MM.1S (cell line): ENCODE results near the gene CCL27.
"Not testable (repeated sequence)": the region's sequence is repeated elsewhere in the genome, so short reads cannot be mapped to it uniquely, and the experiment has no call there.

ENCODE experiments used
- DNase-seq: peaks from one replicate; pipeline ENCODE4 v3.0.0-alpha.2; 2015
- H2AFZ ChIP-seq: fragments of 300-600 bp; sonication (generic); 2 replicates; pipeline ENCODE4 v1.6.0; 2016; ENCODE audit warnings: antibody characterized with exemption, low read length
- H3F3A ChIP-seq: fragments of 300-600 bp; sonication (generic); 2 replicates; pipeline ENCODE4 v1.6.1; 2016; ENCODE audit warnings: mild to moderate bottlenecking, antibody characterized with exemption, low read length, moderate library complexity, mixed read lengths; ENCODE audit not compliant: insufficient read depth
- H3K27ac ChIP-seq: fragments of 300-600 bp; sonication (generic); 2 replicates; pipeline ENCODE4 v1.5.1; 2016; ENCODE audit warnings: mild to moderate bottlenecking, low read length
- H3K27me3 ChIP-seq: fragments of 300-600 bp; sonication (generic); replicated peaks from 2 replicates; pipeline ENCODE4 v1.6.0; 2016; ENCODE audit warnings: low read length; ENCODE audit not compliant: insufficient read depth
- H3K36me3 ChIP-seq: fragments of 300-600 bp; sonication (generic); replicated peaks from 2 replicates; pipeline ENCODE4 v1.6.1; 2016; ENCODE audit warnings: mild to moderate bottlenecking, low read length, mixed read lengths; ENCODE audit not compliant: insufficient read depth
- H3K4me1 ChIP-seq: fragments of 300-600 bp; sonication (generic); 2 replicates; pipeline ENCODE4 v1.6.1; 2016; ENCODE audit warnings: low read length, mixed read lengths
- H3K4me2 ChIP-seq: fragments of 300-600 bp; sonication (generic); 2 replicates; pipeline ENCODE4 v1.6.0; 2016; ENCODE audit warnings: low read depth, low read length
- H3K4me3 ChIP-seq: fragments of 300-600 bp; sonication (generic); 2 replicates; pipeline ENCODE4 v1.5.1; 2016; ENCODE audit warnings: low read length, mixed read lengths
- H3K79me2 ChIP-seq: fragments of 300-600 bp; sonication (generic); 2 replicates; pipeline ENCODE4 v1.6.1; 2016; ENCODE audit warnings: mixed run types, low read length, mixed read lengths
- H3K9ac ChIP-seq: fragments of 300-600 bp; sonication (generic); 2 replicates; pipeline ENCODE4 v1.6.1; 2016; ENCODE audit warnings: low read length, mixed read lengths
- H3K9me2 ChIP-seq: fragments of 300-600 bp; sonication (generic); replicated peaks from 2 replicates; pipeline ENCODE4 v1.6.1; 2016; ENCODE audit warnings: mild to moderate bottlenecking, low read length, mixed read lengths; ENCODE audit not compliant: insufficient read depth
- H3K9me3 ChIP-seq: fragments of 300-600 bp; sonication (generic); replicated peaks from 2 replicates; pipeline ENCODE4 v1.6.1; 2016; ENCODE audit warnings: mild to moderate bottlenecking, low read length, mixed read lengths; ENCODE audit not compliant: insufficient read depth
- H4K20me1 ChIP-seq: fragments of 300-600 bp; sonication (generic); 2 replicates; pipeline ENCODE4 v1.6.1; 2016; ENCODE audit warnings: mild to moderate bottlenecking, low read length, moderate library complexity, mixed read lengths; ENCODE audit not compliant: insufficient read depth
- EZH2 ChIP-seq: fragments of 300-600 bp; sonication (generic); optimal IDR thresholded peaks from 2 replicates; pipeline ENCODE3; 2017; ENCODE audit warnings: low read depth, mild to moderate bottlenecking, antibody characterized with exemption, low read length, mixed read lengths
- EZH2phosphoT487 ChIP-seq: fragments of 300-600 bp; sonication (generic); IDR thresholded peaks from 2 replicates; pipeline ENCODE4 v1.6.1; 2018; ENCODE audit warnings: antibody characterized with exemption, low read length
- TF ChIP-seq, protein P1 (sequence below): fragments of 300-600 bp; sonication (generic); IDR thresholded peaks from 2 replicates; pipeline ENCODE4 v1.5.1; 2016; ENCODE audit warnings: antibody characterized with exemption, low read length, mixed read lengths

The CCL27 gene

DNA sequence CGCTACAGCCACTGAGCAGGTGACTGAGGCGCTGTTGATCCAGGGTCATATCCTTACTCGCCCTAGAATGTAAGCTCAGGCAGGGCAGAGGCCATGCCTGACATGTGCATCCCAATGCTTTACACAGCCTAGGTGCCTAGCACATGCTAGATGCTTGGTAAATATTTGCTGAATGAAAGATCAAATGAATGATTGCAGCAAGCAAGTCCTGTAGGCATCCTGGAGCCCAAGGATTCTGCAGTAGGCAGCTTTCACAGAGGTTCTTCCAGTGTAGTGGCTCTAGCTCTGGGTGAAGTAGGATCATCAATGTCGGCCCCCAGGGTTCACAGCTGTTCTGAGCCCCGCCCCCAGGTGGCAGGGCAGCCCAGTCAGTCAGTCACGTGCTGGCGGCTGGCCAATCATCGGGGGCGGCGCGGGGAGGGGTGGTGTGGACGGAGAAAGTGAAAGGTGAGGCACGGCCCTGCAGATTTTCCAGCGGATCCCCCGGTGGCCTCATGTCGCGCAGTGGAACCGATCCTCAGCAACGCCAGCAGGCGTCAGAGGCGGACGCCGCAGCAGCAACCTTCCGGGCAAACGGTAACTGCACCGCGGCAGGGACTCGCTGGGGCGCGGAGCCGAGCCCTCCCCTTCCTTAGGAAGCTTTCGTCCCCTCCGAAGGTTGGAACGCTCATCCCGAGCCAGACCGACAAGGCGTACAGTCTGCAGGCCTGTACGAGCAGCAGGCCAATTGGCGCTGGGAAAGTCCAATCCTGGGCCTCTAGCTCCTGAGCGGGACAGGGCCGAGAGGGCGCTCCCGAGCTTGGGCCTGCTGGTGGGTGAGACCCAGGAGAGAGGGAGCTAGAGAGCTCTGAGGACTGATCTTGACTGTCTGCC lies 16.0 kb downstream of the CCL27 start, which contains the start of gene GALT:
TSS of gene GALT (plus strand) at position 465 of the 873 bp plus-strand sequence. CDS start at position 495, 30 bp downstream.
- no peaks in the 10 kb centered on the region for H4K20me1 ChIP-seq
- H3K27me3 ChIP-seq = no peaks in the 10 kb centered on the region
- H3K9ac ChIP-seq = peak within 1 kb of the TSS; percentile 80
- H3K27ac ChIP-seq = peak within 1 kb of the TSS; percentile 82
- no peaks in the 10 kb centered on the region for H3K9me2 ChIP-seq
- peak within 1 kb of the TSS; percentile 97 for H2AFZ ChIP-seq
- H3K4me2 ChIP-seq = peak within 1 kb of the TSS; percentile 95
- DNase-seq = peak; percentile 95
- H3F3A ChIP-seq = peaks cover 12% of the 10 kb centered on the region
- H3K9me3 ChIP-seq = no peaks in the 10 kb centered on the region
- peaks cover 22% of the 10 kb centered on the region for H3K79me2 ChIP-seq
- H3K4me3 ChIP-seq = peak within 1 kb of the TSS; percentile 95
- TF ChIP-seq, protein P1, sequence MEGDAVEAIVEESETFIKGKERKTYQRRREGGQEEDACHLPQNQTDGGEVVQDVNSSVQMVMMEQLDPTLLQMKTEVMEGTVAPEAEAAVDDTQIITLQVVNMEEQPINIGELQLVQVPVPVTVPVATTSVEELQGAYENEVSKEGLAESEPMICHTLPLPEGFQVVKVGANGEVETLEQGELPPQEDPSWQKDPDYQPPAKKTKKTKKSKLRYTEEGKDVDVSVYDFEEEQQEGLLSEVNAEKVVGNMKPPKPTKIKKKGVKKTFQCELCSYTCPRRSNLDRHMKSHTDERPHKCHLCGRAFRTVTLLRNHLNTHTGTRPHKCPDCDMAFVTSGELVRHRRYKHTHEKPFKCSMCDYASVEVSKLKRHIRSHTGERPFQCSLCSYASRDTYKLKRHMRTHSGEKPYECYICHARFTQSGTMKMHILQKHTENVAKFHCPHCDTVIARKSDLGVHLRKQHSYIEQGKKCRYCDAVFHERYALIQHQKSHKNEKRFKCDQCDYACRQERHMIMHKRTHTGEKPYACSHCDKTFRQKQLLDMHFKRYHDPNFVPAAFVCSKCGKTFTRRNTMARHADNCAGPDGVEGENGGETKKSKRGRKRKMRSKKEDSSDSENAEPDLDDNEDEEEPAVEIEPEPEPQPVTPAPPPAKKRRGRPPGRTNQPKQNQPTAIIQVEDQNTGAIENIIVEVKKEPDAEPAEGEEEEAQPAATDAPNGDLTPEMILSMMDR = peak; percentile 58
- no peak for TF ChIP-seq EZH2phosphoT487
- TF ChIP-seq EZH2 = no peak
- H3K36me3 ChIP-seq = 0 out of 2 replicates have a peak, but pooled peaks cover 3% of the 10 kb centered on the region
- peaks cover 14% of the 10 kb centered on the region for H3K4me1 ChIP-seq

GRCh38 chr9:34644766-34645314 lies 17.6 kb downstream of the CCL27 start:
- no peaks in the 10 kb centered on the region for H3K27me3 ChIP-seq
- no peak overlapping the region for H3K27ac ChIP-seq
- TF ChIP-seq, protein P1 = no peak
- TF ChIP-seq EZH2 (no peak), EZH2phosphoT487 (no peak)
- peaks cover 11% of the 10 kb centered on the region for H3F3A ChIP-seq
- no peaks in the 10 kb centered on the region for H3K9me3 ChIP-seq
- H3K4me3 ChIP-seq = no peak overlapping the region
- H2AFZ ChIP-seq = no peak overlapping the region
- DNase-seq = no peak
- H3K4me1 ChIP-seq = peaks cover 14% of the 10 kb centered on the region
- H3K9ac ChIP-seq = no peak overlapping the region
- peaks cover 22% of the 10 kb centered on the region for H3K79me2 ChIP-seq
- H3K9me2 ChIP-seq = no peaks in the 10 kb centered on the region
- no peaks in the 10 kb centered on the region for H4K20me1 ChIP-seq
- H3K4me2 ChIP-seq = no peak overlapping the region
- 0 out of 2 replicates have a peak, but pooled peaks cover 3% of the 10 kb centered on the region for H3K36me3 ChIP-seq

DNA sequence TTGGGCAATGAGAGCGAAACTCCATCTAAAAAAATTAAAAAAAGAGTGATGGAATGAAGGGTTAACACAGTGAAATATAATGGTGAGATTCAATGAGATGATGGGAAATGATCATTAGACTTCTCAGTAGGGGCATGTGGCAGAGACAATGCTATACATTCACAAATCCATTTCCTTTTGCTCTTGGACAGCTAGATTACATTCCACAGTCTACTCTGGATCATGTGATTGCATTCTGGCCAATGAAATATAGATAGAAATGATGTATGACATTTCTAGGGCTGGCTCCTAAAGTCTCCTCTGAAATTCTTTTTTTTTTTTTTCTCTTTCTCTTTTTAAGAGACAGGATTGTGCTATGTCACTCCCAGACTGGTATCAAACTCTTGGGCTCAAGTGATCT lies 19.8 kb downstream of the CCL27 start:
- Histone ChIP-seq H3K9me2 (no peaks in the 10 kb centered on the region), H2AFZ (no peak overlapping the region)

DNA sequence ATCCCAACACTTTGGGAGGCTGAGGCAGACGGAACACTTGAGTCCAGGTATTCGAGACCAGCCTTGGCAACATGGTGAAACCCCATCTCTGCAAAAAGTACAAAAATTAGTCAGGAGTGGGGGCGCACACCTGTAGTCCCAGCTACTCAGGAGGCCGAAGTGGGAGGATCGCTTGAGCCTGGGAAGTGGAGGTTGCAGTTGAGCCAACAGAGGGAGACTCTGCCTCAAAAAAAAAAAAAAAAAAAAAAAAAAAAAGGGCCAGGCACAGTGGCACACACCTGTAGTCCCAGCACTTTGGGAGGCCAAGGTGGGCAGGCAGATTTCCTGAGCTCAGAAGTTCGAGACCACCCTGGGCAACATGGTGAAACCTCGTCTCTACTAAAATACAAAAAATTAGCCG lies 23.1 kb downstream of the CCL27 start:
- H3K4me1 ChIP-seq, H3K9me2 ChIP-seq: not testable (repeated sequence)
- peaks cover 25% of the 10 kb centered on the region for H3K79me2 ChIP-seq

More for the DNA sequence above, 19.8 kb downstream of the CCL27 start:
- no peak overlapping the region for H3K9ac ChIP-seq
- H3K9me3 ChIP-seq = no peaks in the 10 kb centered on the region
- H3F3A ChIP-seq = peaks cover 11% of the 10 kb centered on the region
- no peaks in the 10 kb centered on the region for H3K27me3 ChIP-seq
- H3K4me3 ChIP-seq = no peak overlapping the region
- H3K4me1 ChIP-seq = peaks cover 12% of the 10 kb centered on the region
- H3K4me2 ChIP-seq = no peak overlapping the region
- H3K36me3 ChIP-seq = no peaks in the 10 kb centered on the region
- H4K20me1 ChIP-seq = no peaks in the 10 kb centered on the region
- TF ChIP-seq EZH2 (no peak), EZH2phosphoT487 (no peak)
- TF ChIP-seq, protein P1 = no peak
- DNase-seq = no peak
- no peak overlapping the region for H3K27ac ChIP-seq
- peaks cover 7% of the 10 kb centered on the region for H3K79me2 ChIP-seq

More for the DNA sequence above, 23.1 kb downstream of the CCL27 start:
- H3K27me3 ChIP-seq, H3F3A ChIP-seq, H2AFZ ChIP-seq, H3K9me3 ChIP-seq, H3K4me3 ChIP-seq, H3K27ac ChIP-seq, H3K4me2 ChIP-seq, DNase-seq, H3K9ac ChIP-seq, H3K36me3 ChIP-seq, H4K20me1 ChIP-seq: not testable (repeated sequence)
